Panc1 (cell line): ENCODE data around the gene STX1A. TPM values are rescaled to one million over a fixed set of nuclear protein-coding genes. Genes with fewer than 3 reads are reported as not detected.

ENCODE experiments used
- ATAC-seq: fragments of 200-7000 bp; cut with Tn5 transposase; 2 replicates; pipeline ENCODE4 v1.9.1; 2020; ENCODE audit warnings: mild to moderate bottlenecking, moderate library complexity
- BruUV-seq: library from RNA; stranded (reverse); fragments of 400-500 nt; replicated peaks from 2 replicates; lab custom pipeline; 2021; lab: Mats Ljungman, UMichigan
- CTCF ChIA-PET: fragments of 300-600 bp; sonication (Branson Sonifier 250); formaldehyde crosslinking; loops from one replicate; lab custom pipeline; 2022; ENCODE audit warnings: antibody characterized with exemption; lab: Charles Lee
- POLR2A ChIA-PET: fragments of 300-600 bp; sonication (Branson Sonifier 250); formaldehyde crosslinking; loops from one replicate; lab custom pipeline; 2022; ENCODE audit warnings: antibody characterized with exemption; lab: Charles Lee
- DNase-seq: peaks from one replicate; pipeline ENCODE4 v3.0.0-alpha.2; 2010; ENCODE audit warnings: low read depth, low spot score
- H3K27ac ChIP-seq: 2 replicates; pipeline ENCODE4 v1.5.1; 2011; ENCODE audit warnings: mild to moderate bottlenecking, low read length, inconsistent platforms
- H3K27me3 ChIP-seq: fragments of 200-500 bp; sonication (Bioruptor generic); 2 replicates; pipeline ENCODE4 v1.6.0; 2014; ENCODE audit warnings: low read length, inconsistent platforms; ENCODE audit not compliant: control insufficient read depth, insufficient read depth
- H3K36me3 ChIP-seq: fragments of 200-500 bp; sonication (Bioruptor generic); 2 replicates; pipeline ENCODE4 v1.5.1; 2014; ENCODE audit warnings: inconsistent platforms, mild to moderate bottlenecking, low read length, moderate library complexity; ENCODE audit not compliant: control insufficient read depth, insufficient read depth
- H3K4me1 ChIP-seq: 2 replicates; pipeline ENCODE4 v1.5.1; 2011; ENCODE audit warnings: inconsistent platforms, mild to moderate bottlenecking, low read length, moderate library complexity; ENCODE audit not compliant: control insufficient read depth, insufficient read depth
- H3K4me3 ChIP-seq, 2 experiments: 2 replicates each; pipeline ENCODE4 v1.5.1; 2011 to 2012; ENCODE audit warnings: low read depth in 2 of 2, low read length in 2 of 2, mild to moderate bottlenecking in 2 of 2, inconsistent platforms in 1 of 2, moderate library complexity in 1 of 2
- H3K9me3 ChIP-seq: fragments of 200-500 bp; sonication (Bioruptor generic); 2 replicates; pipeline ENCODE4 v1.5.1; 2014; ENCODE audit warnings: low read depth, mild to moderate bottlenecking, inconsistent platforms, low read length, moderate library complexity; ENCODE audit not compliant: control insufficient read depth, insufficient read depth
- POLR2AphosphoS5 ChIP-seq: IDR thresholded peaks from 2 replicates; pipeline ENCODE4 v1.6.1; 2012; ENCODE audit warnings: mild to moderate bottlenecking, low read depth, low read length, moderate library complexity
- REST ChIP-seq, 2 experiments: IDR thresholded peaks; 2 replicates each; pipeline ENCODE4 v1.6.1; 2011 to 2012; ENCODE audit warnings: low read depth in 2 of 2, control low read depth in 1 of 2, low read length in 1 of 2, mild to moderate bottlenecking in 1 of 2, moderate library complexity in 1 of 2; ENCODE audit not compliant: insufficient read depth in 1 of 2
- SIN3A ChIP-seq: IDR thresholded peaks from 2 replicates; pipeline ENCODE4 v1.6.1; 2012; ENCODE audit warnings: low read depth, mild to moderate bottlenecking, low read length, moderate library complexity, borderline replicate concordance; ENCODE audit not compliant: insufficient read depth
- TCF7L2 ChIP-seq: IDR thresholded peaks from 2 replicates; pipeline ENCODE4 v1.6.1; 2011; ENCODE audit warnings: mild to moderate bottlenecking, low read depth, low read length, inconsistent platforms
- in situ Hi-C: cut with HindIII; loops from 2 replicates; pipeline ENCODE4 v1.10.0; 2016; ENCODE audit warnings: low sequenced_read_pairs, low pct_unique_long_range_greater_than_20kb
- intact Hi-C: fragments of 100-400 bp; cut with micrococcal nuclease; formaldehyde crosslinking; loops from one replicate; pipeline ENCODE4 v1.10.0; 2022; ENCODE audit not compliant: unreplicated experiment
- total RNA-seq: library from RNA; stranded (reverse); gene quantifications from one replicate; pipeline ENCODE4 v1.2.1, GENCODE V29; 2021; ENCODE audit not compliant: unreplicated experiment
- TF ChIP-seq, protein P1 (sequence below): fragments of 450-650 bp; IDR thresholded peaks from 2 replicates; pipeline ENCODE4 v1.5.1; 2017; ENCODE audit warnings: mild to moderate bottlenecking

The STX1A gene
- total RNA-seq, 1 experiment from 2014 or later = 80.9 TPM

GRCh38 chr7:73703757-73704639, 15.5 kb downstream of the STX1A start:
- Histone ChIP-seq H3K4me1 (peaks cover 83% of the 10 kb centered on the region), H3K27me3 (no peaks in the 10 kb centered on the region), H3K36me3 (no peaks in the 10 kb centered on the region; the same call in none of the 2 replicates), H3K9me3 (no peaks in the 10 kb centered on the region), H3K27ac (peak overlapping the region; percentile 93), H3K4me3 (no peak overlapping the region)
- TF ChIP-seq, protein P1, sequence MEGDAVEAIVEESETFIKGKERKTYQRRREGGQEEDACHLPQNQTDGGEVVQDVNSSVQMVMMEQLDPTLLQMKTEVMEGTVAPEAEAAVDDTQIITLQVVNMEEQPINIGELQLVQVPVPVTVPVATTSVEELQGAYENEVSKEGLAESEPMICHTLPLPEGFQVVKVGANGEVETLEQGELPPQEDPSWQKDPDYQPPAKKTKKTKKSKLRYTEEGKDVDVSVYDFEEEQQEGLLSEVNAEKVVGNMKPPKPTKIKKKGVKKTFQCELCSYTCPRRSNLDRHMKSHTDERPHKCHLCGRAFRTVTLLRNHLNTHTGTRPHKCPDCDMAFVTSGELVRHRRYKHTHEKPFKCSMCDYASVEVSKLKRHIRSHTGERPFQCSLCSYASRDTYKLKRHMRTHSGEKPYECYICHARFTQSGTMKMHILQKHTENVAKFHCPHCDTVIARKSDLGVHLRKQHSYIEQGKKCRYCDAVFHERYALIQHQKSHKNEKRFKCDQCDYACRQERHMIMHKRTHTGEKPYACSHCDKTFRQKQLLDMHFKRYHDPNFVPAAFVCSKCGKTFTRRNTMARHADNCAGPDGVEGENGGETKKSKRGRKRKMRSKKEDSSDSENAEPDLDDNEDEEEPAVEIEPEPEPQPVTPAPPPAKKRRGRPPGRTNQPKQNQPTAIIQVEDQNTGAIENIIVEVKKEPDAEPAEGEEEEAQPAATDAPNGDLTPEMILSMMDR = no peak
- no peak; the same call in 1 of the 2 replicates for TF ChIP-seq POLR2AphosphoS5
- no peak for TF ChIP-seq SIN3A
- no peak for TF ChIP-seq TCF7L2
- TF ChIP-seq REST (IDR thresholded peaks at IDR 0.05; ENCODE audit: insufficient read depth in 1 of 2, low read depth in 2 of 2, low read length in 1 of 2) = no peak
- in situ Hi-C loops (no loop called here), intact Hi-C loops (no loop called here)
- BruUV-seq = no TSS peak
- ATAC-seq (peak; percentile 8), DNase-seq (no peak)
- ChIA-PET CTCF (no interaction called here), POLR2A (interaction anchor here (0.6 to 0.7 kb wide), 2 partner anchors 13 to 17 kb away, joined by 3 to 7 read pairs; no protein-coding TSS in a partner anchor)

DNA sequence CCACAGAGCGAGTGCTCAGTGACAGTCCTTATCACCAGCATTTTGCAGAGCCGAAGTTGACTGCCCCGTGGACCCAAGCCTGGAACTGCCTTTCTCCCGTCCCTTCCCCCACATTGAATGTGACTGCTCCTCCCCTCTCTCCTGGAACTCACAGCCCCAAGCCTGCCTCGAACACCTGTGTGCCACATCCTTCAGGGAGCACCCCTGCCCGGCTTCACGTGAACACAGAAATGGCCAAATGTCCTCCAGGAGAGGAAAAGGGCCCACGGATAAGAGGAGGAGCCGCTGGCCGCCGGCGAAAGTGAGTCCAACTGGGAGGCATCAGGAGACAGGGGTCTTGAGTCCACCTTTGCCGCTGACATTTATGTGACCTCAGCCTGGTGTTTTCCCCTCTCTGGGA, 16.2 kb downstream of the STX1A start:
- DNase-seq (no peak), ATAC-seq (no peak)
- POLR2A ChIA-PET = interaction anchor here (1.1 kb wide), 1 partner anchor 9 kb away, joined by 3 read pairs; no protein-coding TSS in a partner anchor
- H3K4me1 ChIP-seq = peaks cover 83% of the 10 kb centered on the region
- TF ChIP-seq, protein P1 = no peak
- TF ChIP-seq TCF7L2 (no peak), REST (IDR thresholded peaks at IDR 0.05; ENCODE audit: insufficient read depth in 1 of 2, low read depth in 2 of 2, low read length in 1 of 2) (no peak), SIN3A (no peak), POLR2AphosphoS5 (no peak)
- H3K27ac ChIP-seq = peak overlapping the region; percentile 80
- no TSS peak for BruUV-seq
- CTCF ChIA-PET = interaction anchor here (1.1 kb wide), 1 partner anchor 8 kb away, joined by 4 read pairs; no protein-coding TSS in a partner anchor
- intact Hi-C loops (no loop called here), in situ Hi-C loops (no loop called here)
- no peak overlapping the region for H3K4me3 ChIP-seq
- H3K36me3 ChIP-seq = no peaks in the 10 kb centered on the region; the same call in none of the 2 replicates
- H3K27me3 ChIP-seq = no peaks in the 10 kb centered on the region
- H3K9me3 ChIP-seq = no peaks in the 10 kb centered on the region
